Smooth muscle cell (in vitro differentiated cells): ENCODE measurements around the gene DGKI. TPM values are rescaled to one million over a fixed set of nuclear protein-coding genes. Genes with fewer than 3 reads are reported as not detected.

Source experiments
- DNase-seq: peaks from one replicate; lab custom pipeline; 2025; ENCODE audit not compliant: unreplicated experiment; lab: John Stamatoyannopoulos, UW
- H2AFZ ChIP-seq: fragments of 200-600 bp; sonication (generic); 2 replicates; pipeline ENCODE4 v1.6.0; 2016; ENCODE audit warnings: antibody characterized with exemption, low read depth, mild to moderate bottlenecking
- H3F3A ChIP-seq: fragments of 200-600 bp; sonication (generic); 2 replicates; pipeline ENCODE4 v1.6.0; 2017; ENCODE audit warnings: antibody characterized with exemption, low read depth
- H3K27ac ChIP-seq: fragments of 200-600 bp; sonication (generic); 2 replicates; pipeline ENCODE4 v1.5.1; 2016; ENCODE audit warnings: low read depth, mild to moderate bottlenecking
- H3K27me3 ChIP-seq: fragments of 200-600 bp; sonication (generic); 2 replicates; pipeline ENCODE4 v1.6.1; 2016; ENCODE audit warnings: low read depth, mild to moderate bottlenecking
- H3K36me3 ChIP-seq: fragments of 200-600 bp; sonication (generic); 2 replicates; pipeline ENCODE4 v1.5.1; 2016; ENCODE audit warnings: low read depth
- H3K4me1 ChIP-seq: fragments of 200-600 bp; sonication (generic); 2 replicates; pipeline ENCODE4 v1.5.1; 2016; ENCODE audit warnings: low read depth
- H3K4me2 ChIP-seq: fragments of 200-600 bp; sonication (generic); 2 replicates; pipeline ENCODE4 v1.6.0; 2016; ENCODE audit warnings: mild to moderate bottlenecking
- H3K4me3 ChIP-seq: fragments of 200-600 bp; sonication (generic); 2 replicates; pipeline ENCODE4 v1.5.1; 2016; ENCODE audit warnings: mild to moderate bottlenecking
- H3K79me2 ChIP-seq: fragments of 200-600 bp; sonication (generic); 2 replicates; pipeline ENCODE4 v1.6.0; 2016; ENCODE audit warnings: low read depth, mild to moderate bottlenecking
- H3K9ac ChIP-seq: fragments of 200-600 bp; sonication (generic); 2 replicates; pipeline ENCODE4 v1.6.0; 2016; ENCODE audit warnings: low read depth
- H3K9me3 ChIP-seq: fragments of 200-600 bp; sonication (generic); replicated peaks from 2 replicates; pipeline ENCODE4 v1.5.1; 2016; ENCODE audit warnings: low read depth
- H4K20me1 ChIP-seq: fragments of 200-600 bp; sonication (generic); 2 replicates; pipeline ENCODE4 v1.6.0; 2016; ENCODE audit warnings: low read depth
- WGBS: methylation state at CpG from one replicate; pipeline ENCODE4 v1.1.7; 2016; ENCODE audit warnings: low lambda C conversion rate; 5-methylcytosine and 5-hydroxymethylcytosine counted together
- polyA plus RNA-seq: library from polyadenylated mRNA; unstranded; fragments of >200 nt; fragmentation: Nextera tagmentation; extraction: Ambion mirVana; gene quantifications from 2 replicates; pipeline ENCODE4 v1.2.1, GENCODE V29; 2016
- total RNA-seq: library from RNA; depleted of rRNA; stranded (reverse); fragments of >200 nt; gene quantifications from 2 replicates; pipeline ENCODE4 v1.2.3, GENCODE V29; 2014
- TF ChIP-seq, protein P1 (sequence below): fragments of 200-600 bp; sonication (generic); IDR thresholded peaks from 2 replicates; pipeline ENCODE4 v1.5.1; 2017; ENCODE audit warnings: borderline replicate concordance, mild to moderate bottlenecking, antibody characterized with exemption; ENCODE audit not compliant: insufficient read depth, poor library complexity, severe bottlenecking

DGKI gene
- total and polyA plus RNA-seq, 2 experiments from 2014 or later, result 2.5 to 6.2 TPM

DNA sequence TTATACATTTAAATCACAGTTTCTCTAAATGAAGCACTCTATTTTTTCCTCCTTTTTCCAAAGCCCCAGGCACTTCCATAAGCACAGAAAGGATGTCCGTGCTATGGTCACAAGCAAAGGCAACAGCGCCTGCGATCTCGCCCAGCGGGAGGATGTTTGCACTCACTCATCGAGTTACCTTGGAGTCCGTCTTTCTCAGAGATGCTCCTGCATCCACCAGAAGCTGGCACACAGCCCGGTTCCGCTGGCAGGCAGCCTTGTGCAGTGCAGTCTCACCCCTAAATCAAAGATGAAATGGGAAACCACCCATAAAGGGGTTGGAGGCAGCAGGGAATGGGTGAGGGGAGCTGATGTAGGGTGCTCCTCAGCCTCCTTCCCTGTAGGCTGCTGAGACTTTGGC is 451.4 kb downstream of the DGKI start:
- H3K27me3 ChIP-seq, result no peaks in the 10 kb centered on the region
- no peak overlapping the region for H3K27ac ChIP-seq
- H3K36me3 ChIP-seq, result no peaks in the 10 kb centered on the region
- TF ChIP-seq, protein P1, sequence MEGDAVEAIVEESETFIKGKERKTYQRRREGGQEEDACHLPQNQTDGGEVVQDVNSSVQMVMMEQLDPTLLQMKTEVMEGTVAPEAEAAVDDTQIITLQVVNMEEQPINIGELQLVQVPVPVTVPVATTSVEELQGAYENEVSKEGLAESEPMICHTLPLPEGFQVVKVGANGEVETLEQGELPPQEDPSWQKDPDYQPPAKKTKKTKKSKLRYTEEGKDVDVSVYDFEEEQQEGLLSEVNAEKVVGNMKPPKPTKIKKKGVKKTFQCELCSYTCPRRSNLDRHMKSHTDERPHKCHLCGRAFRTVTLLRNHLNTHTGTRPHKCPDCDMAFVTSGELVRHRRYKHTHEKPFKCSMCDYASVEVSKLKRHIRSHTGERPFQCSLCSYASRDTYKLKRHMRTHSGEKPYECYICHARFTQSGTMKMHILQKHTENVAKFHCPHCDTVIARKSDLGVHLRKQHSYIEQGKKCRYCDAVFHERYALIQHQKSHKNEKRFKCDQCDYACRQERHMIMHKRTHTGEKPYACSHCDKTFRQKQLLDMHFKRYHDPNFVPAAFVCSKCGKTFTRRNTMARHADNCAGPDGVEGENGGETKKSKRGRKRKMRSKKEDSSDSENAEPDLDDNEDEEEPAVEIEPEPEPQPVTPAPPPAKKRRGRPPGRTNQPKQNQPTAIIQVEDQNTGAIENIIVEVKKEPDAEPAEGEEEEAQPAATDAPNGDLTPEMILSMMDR, result no peak
- no peaks in the 10 kb centered on the region for H3K9me3 ChIP-seq
- no peak overlapping the region for H3K4me2 ChIP-seq
- no peak overlapping the region for H3K4me3 ChIP-seq
- no peak for DNase-seq
- H2AFZ ChIP-seq, result no peak overlapping the region
- no peaks in the 10 kb centered on the region for H3K79me2 ChIP-seq
- H4K20me1 ChIP-seq, result no peaks in the 10 kb centered on the region
- no peak overlapping the region for H3K9ac ChIP-seq
- no peaks in the 10 kb centered on the region for H3F3A ChIP-seq
- 96% methylated on average over 9 of the region's 9 CpGs for WGBS
- peaks cover 8% of the 10 kb centered on the region for H3K4me1 ChIP-seq

DNA sequence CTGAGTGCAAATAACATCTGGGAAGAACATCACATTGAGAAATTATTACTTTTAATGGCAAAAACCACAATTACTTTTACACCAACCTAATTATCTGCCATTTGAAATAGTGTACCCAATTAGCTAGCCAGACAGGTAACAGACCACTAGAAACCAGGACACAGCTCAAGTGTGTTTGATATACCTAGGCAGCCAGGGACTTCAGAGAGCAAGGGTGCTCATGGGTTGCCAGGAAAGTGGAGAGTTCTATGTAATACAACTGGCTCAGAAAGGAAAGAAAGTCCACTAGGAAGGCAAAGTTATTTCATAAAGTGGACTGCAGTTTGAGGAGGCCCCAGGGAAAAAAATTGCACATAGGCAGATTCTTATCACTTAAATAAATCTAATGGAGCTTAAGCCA is 453.2 kb downstream of the DGKI start:
- no peak for DNase-seq
- Histone ChIP-seq H3K9ac (no peak overlapping the region), H2AFZ (no peak overlapping the region), H3K4me3 (no peak overlapping the region), H3K9me3 (no peaks in the 10 kb centered on the region), H3K36me3 (no peaks in the 10 kb centered on the region), H3K79me2 (no peaks in the 10 kb centered on the region), H3K27me3 (no peaks in the 10 kb centered on the region), H3K4me2 (no peak overlapping the region), H3K4me1 (no peaks in the 10 kb centered on the region), H3K27ac (no peak overlapping the region), H4K20me1 (no peaks in the 10 kb centered on the region), H3F3A (no peaks in the 10 kb centered on the region)
- TF ChIP-seq, protein P1, result no peak

DNA sequence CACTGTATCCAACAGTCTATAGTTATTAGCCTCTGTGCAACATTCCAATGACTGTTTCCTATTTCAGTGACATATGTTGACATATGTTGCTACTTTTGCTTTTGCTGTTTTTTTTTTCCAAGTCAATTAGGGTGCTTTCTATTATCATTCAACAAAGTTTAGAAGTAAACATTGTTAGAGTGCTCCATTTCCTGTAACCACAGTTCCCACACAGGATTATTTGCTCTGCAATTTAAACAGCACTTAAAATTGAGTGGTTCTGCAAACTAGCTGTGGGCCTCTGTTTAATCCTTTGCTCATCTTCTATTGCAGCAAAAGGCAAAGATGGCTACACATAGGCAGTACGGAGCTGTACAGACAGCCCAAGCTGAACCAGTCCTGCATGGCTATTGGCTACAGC is 456.7 kb downstream of the DGKI start:
- Histone ChIP-seq H3K27me3 (no peaks in the 10 kb centered on the region), H4K20me1 (no peaks in the 10 kb centered on the region), H3K4me3 (no peak overlapping the region), H3K4me1 (no peaks in the 10 kb centered on the region), H3K9me3 (no peaks in the 10 kb centered on the region), H3F3A (no peaks in the 10 kb centered on the region), H3K79me2 (no peaks in the 10 kb centered on the region), H3K4me2 (peak overlapping the region; percentile 6), H2AFZ (peak overlapping the region; percentile 11), H3K27ac (no peak overlapping the region), H3K9ac (no peak overlapping the region), H3K36me3 (no peaks in the 10 kb centered on the region)
- 21% methylated on average over 1 of the region's 1 CpG for WGBS
- no peak for DNase-seq
- TF ChIP-seq, protein P1, result no peak

DNA sequence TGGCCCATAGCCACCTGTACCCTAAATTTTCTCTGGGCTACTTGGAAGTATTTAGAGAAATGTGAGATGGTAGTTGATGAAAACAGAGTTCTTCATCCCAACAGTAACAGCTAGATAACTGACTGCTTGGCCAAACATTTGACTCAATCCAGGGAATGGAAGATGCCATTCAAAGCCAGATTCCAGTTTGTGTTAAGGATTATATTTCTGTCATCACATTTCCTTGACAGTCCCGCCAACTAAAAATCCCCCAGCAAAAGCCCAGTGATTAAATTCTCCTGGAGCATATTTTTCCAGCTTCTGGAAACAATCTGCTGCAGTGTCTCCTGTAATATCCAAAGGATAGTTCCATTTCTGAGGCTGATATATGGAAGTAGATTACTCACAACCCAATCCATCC is 457.9 kb downstream of the DGKI start:
- TF ChIP-seq, protein P1, result no peak
- Histone ChIP-seq H2AFZ (no peak overlapping the region), H4K20me1 (no peaks in the 10 kb centered on the region), H3K4me1 (no peaks in the 10 kb centered on the region), H3K4me3 (no peak overlapping the region), H3K27ac (no peak overlapping the region), H3K27me3 (no peaks in the 10 kb centered on the region), H3K9me3 (no peaks in the 10 kb centered on the region), H3K36me3 (no peaks in the 10 kb centered on the region), H3K79me2 (no peaks in the 10 kb centered on the region), H3F3A (no peaks in the 10 kb centered on the region), H3K9ac (no peak overlapping the region), H3K4me2 (no peak overlapping the region)
- WGBS, result 54% methylated on average over 1 of the region's 1 CpG
- no peak for DNase-seq
